Hepatocyte (in vitro differentiated cells): ENCODE data around the gene CHD9. TPM values are rescaled to one million over a fixed set of nuclear protein-coding genes. Genes with fewer than 3 reads are reported as not detected.
A peak's percentile ranks its signal among the peaks of the same experiment; 100 is the strongest.

ENCODE experiments used
- DNase-seq: peaks from one replicate; pipeline ENCODE4 v3.0.0-alpha.2; 2016; ENCODE audit warnings: low spot score
- H2AFZ ChIP-seq: fragments of 200-600 bp; sonication (generic); 2 replicates; pipeline ENCODE4 v1.6.0; 2016; ENCODE audit warnings: antibody characterized with exemption, mild to moderate bottlenecking
- H3K27ac ChIP-seq: fragments of 200-600 bp; sonication (generic); 2 replicates; pipeline ENCODE4 v1.5.1; 2016; ENCODE audit warnings: mild to moderate bottlenecking
- H3K27me3 ChIP-seq: fragments of 200-600 bp; sonication (generic); 2 replicates; pipeline ENCODE4 v1.6.1; 2016
- H3K36me3 ChIP-seq: fragments of 200-600 bp; sonication (generic); replicated peaks from 2 replicates; pipeline ENCODE4 v1.5.1; 2016; ENCODE audit warnings: low read depth; ENCODE audit not compliant: insufficient read depth
- H3K4me1 ChIP-seq: fragments of 200-600 bp; sonication (generic); 2 replicates; pipeline ENCODE4 v1.5.1; 2016; ENCODE audit warnings: mild to moderate bottlenecking, moderate library complexity; ENCODE audit not compliant: insufficient read depth
- H3K4me2 ChIP-seq: fragments of 200-600 bp; sonication (generic); 2 replicates; pipeline ENCODE4 v1.6.0; 2016
- H3K4me3 ChIP-seq: fragments of 200-600 bp; sonication (generic); 2 replicates; pipeline ENCODE4 v1.5.1; 2016; ENCODE audit warnings: mild to moderate bottlenecking
- H3K79me2 ChIP-seq: fragments of 200-600 bp; sonication (generic); 2 replicates; pipeline ENCODE4 v1.6.0; 2017; ENCODE audit warnings: mild to moderate bottlenecking
- H3K9me2 ChIP-seq: fragments of 200-600 bp; sonication (generic); replicated peaks from 2 replicates; pipeline ENCODE4 v1.6.0; 2017; ENCODE audit warnings: mild to moderate bottlenecking; ENCODE audit not compliant: insufficient read depth
- H3K9me3 ChIP-seq: fragments of 200-600 bp; sonication (generic); 2 replicates; pipeline ENCODE4 v1.5.1; 2016; ENCODE audit warnings: low read depth, mild to moderate bottlenecking
- H4K20me1 ChIP-seq: fragments of 200-600 bp; sonication (generic); 2 replicates; pipeline ENCODE4 v1.6.0; 2016; ENCODE audit warnings: mild to moderate bottlenecking; ENCODE audit not compliant: insufficient read depth, poor library complexity, severe bottlenecking
- CTCF ChIP-seq: fragments of 200-600 bp; sonication (generic); IDR thresholded peaks from 2 replicates; pipeline ENCODE4 v1.5.1; 2016; ENCODE audit warnings: antibody characterized with exemption, mild to moderate bottlenecking; ENCODE audit not compliant: poor library complexity
- EZH2 ChIP-seq: fragments of 200-600 bp; sonication (generic); IDR thresholded peaks from 2 replicates; pipeline ENCODE4 v1.6.1; 2016; ENCODE audit warnings: antibody characterized with exemption, mild to moderate bottlenecking, borderline replicate concordance
- EZH2phosphoT487 ChIP-seq: fragments of 200-600 bp; sonication (generic); IDR thresholded peaks from one replicate; pipeline ENCODE4 v1.6.1; 2018; ENCODE audit warnings: antibody characterized with exemption, mild to moderate bottlenecking, low read depth, moderate library complexity; ENCODE audit not compliant: unreplicated experiment, severe bottlenecking
- WGBS: methylation state at CpG from one replicate; pipeline ENCODE4 v1.1.6; 2016; ENCODE audit warnings: low lambda C conversion rate; ENCODE audit errors: missing lambda C conversion rate; 5-methylcytosine and 5-hydroxymethylcytosine counted together
- polyA plus RNA-seq: library from polyadenylated mRNA; unstranded; fragments of >200 nt; fragmentation: Nextera tagmentation; extraction: Ambion mirVana; gene quantifications from 2 replicates; pipeline ENCODE4 v1.2.1, GENCODE V29; 2016
- total RNA-seq: library from RNA; depleted of rRNA; stranded (reverse); fragments of >200 nt; gene quantifications from 2 replicates; pipeline ENCODE4 v1.2.3, GENCODE V29; 2014

The CHD9 gene
- total and polyA plus RNA-seq, 2 experiments from 2014 or later: 54.9 to 68.2 TPM

- H3K27ac ChIP-seq: no peak overlapping the region
- H3K4me1 ChIP-seq: peaks cover 13% of the 10 kb centered on the region
- H3K4me3 ChIP-seq: no peak overlapping the region
- no peaks in the 10 kb centered on the region for H3K9me3 ChIP-seq
- peaks cover 16% of the 10 kb centered on the region for H3K79me2 ChIP-seq
- 62% methylated on average over 2 of the region's 2 CpGs for WGBS
- H3K27me3 ChIP-seq: no peaks in the 10 kb centered on the region
- no peak overlapping the region for H2AFZ ChIP-seq
- H3K4me2 ChIP-seq: no peak overlapping the region
- H3K36me3 ChIP-seq: no peaks in the 10 kb centered on the region
- no peaks in the 10 kb centered on the region for H3K9me2 ChIP-seq
- TF ChIP-seq EZH2phosphoT487 (no peak), CTCF (no peak), EZH2 (no peak)
- no peak for DNase-seq
- H4K20me1 ChIP-seq: no peaks in the 10 kb centered on the region
Observed at GRCh38 chr16:53115047-53115446, 60.3 kb downstream of the CHD9 start.

GRCh38 chr16:53115773-53116172 lies 61.0 kb downstream of the CHD9 start:
- no peaks in the 10 kb centered on the region for H3K27me3 ChIP-seq
- peaks cover 13% of the 10 kb centered on the region for H3K4me1 ChIP-seq
- no peaks in the 10 kb centered on the region for H3K36me3 ChIP-seq
- TF ChIP-seq EZH2phosphoT487: no peak
- no peak for TF ChIP-seq CTCF
- TF ChIP-seq EZH2: no peak
- DNase-seq: no peak
- H3K9me2 ChIP-seq: no peaks in the 10 kb centered on the region
- no peak overlapping the region for H3K4me2 ChIP-seq
- peaks cover 14% of the 10 kb centered on the region for H3K79me2 ChIP-seq
- H4K20me1 ChIP-seq: no peaks in the 10 kb centered on the region
- H3K4me3 ChIP-seq: no peak overlapping the region
- H3K9me3 ChIP-seq: no peaks in the 10 kb centered on the region
- no peak overlapping the region for H2AFZ ChIP-seq
- 82% methylated on average over 4 of the region's 4 CpGs for WGBS
- H3K27ac ChIP-seq: no peak overlapping the region

GRCh38 chr16:53121043-53121620 lies 66.3 kb downstream of the CHD9 start:
- H3K9me2 ChIP-seq: no peaks in the 10 kb centered on the region
- peak overlapping the region; percentile 33 for H3K27ac ChIP-seq
- no peak overlapping the region for H3K4me3 ChIP-seq
- no peaks in the 10 kb centered on the region for H4K20me1 ChIP-seq
- TF ChIP-seq EZH2: no peak
- peaks cover 14% of the 10 kb centered on the region for H3K79me2 ChIP-seq
- H3K4me2 ChIP-seq: no peak overlapping the region
- H3K4me1 ChIP-seq: no peaks in the 10 kb centered on the region
- DNase-seq: no peak
- H3K9me3 ChIP-seq: no peaks in the 10 kb centered on the region
- H3K36me3 ChIP-seq: no peaks in the 10 kb centered on the region
- H3K27me3 ChIP-seq: no peaks in the 10 kb centered on the region
- WGBS: 42% methylated on average over 2 of the region's 2 CpGs
- no peak overlapping the region for H2AFZ ChIP-seq

GRCh38 chr16:53121661-53122060 lies 66.9 kb downstream of the CHD9 start:
- no peaks in the 10 kb centered on the region for H3K36me3 ChIP-seq
- H2AFZ ChIP-seq: no peak overlapping the region
- no peak overlapping the region for H3K4me2 ChIP-seq
- H3K27me3 ChIP-seq: no peaks in the 10 kb centered on the region
- H3K9me2 ChIP-seq: no peaks in the 10 kb centered on the region
- H3K9me3 ChIP-seq: no peaks in the 10 kb centered on the region
- H3K79me2 ChIP-seq: peaks cover 13% of the 10 kb centered on the region
- TF ChIP-seq EZH2phosphoT487 (no peak), CTCF (no peak), EZH2 (no peak)
- H3K27ac ChIP-seq: peak overlapping the region; percentile 33
- H3K4me3 ChIP-seq: no peak overlapping the region
- WGBS: 26% methylated on average over 1 of the region's 1 CpG
- H3K4me1 ChIP-seq: no peaks in the 10 kb centered on the region
- no peaks in the 10 kb centered on the region for H4K20me1 ChIP-seq
- no peak for DNase-seq
